K562 treated with DMSO at 1 percent for 24 hours (cell line): Measurements from ENCODE around the gene PGAM1. TPM values are rescaled to one million over a fixed set of nuclear protein-coding genes. Genes with fewer than 3 reads are reported as not detected.

Source experiments
- total RNA-seq: library from RNA; unstranded; fragments of 300-600 nt; gene quantifications from 2 replicates; pipeline ENCODE4 v1.2.3, GENCODE V29; 2022; ENCODE audit warnings: low read depth; ENCODE audit not compliant: insufficient read depth

PGAM1 gene
- total RNA-seq = 193 and 195 TPM in 2 replicates

GRCh38 chr10:97425964-97426775 is at the start of gene PGAM1:
TSS of gene PGAM1 (plus strand) at chr10:97426191. CDS start at chr10:97426308, 117 bp downstream.

DNA sequence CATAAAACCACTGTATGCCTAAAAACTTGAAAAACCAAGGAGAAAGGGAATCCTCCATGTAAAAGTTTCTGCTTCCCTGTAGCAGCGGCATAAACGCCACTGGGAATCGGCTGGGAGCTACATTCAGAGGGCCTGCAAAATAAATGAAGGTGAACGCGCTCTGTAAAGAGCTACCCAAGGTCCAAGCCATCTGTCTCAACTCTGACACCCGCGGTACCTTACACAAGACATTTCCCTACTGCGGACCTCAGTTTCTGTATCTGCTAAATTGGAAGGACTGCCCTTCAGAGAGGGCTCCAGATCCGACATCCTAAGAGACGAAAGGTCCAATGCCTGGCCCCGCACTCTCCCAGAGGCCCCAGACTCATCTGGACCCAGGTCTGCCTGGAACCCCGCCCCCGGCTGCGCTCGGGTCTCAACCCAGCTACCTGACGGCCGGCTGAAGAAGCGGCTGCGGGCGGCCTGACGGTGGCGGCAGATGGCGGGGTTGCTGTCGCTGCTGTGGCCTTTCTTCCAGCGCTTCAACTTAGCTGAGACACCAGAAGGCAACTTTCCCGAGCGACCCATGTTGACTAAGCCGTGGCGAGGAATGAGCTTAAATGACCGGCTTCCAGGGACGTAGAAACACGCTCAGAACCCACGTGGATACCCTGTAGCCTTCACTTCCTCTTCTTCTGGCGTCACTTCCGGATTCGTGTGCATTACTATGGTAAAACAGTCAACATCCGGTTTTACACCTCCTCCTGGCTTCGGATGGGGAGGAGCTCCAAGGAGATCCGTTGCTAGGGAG is 25.1 kb upstream of the PGAM1 start, which contains the start of gene RRP12:
TSS of gene RRP12 (minus strand) at position 676 of the 790 bp plus-strand sequence. CDS start at position 567, 109 bp downstream.

DNA sequence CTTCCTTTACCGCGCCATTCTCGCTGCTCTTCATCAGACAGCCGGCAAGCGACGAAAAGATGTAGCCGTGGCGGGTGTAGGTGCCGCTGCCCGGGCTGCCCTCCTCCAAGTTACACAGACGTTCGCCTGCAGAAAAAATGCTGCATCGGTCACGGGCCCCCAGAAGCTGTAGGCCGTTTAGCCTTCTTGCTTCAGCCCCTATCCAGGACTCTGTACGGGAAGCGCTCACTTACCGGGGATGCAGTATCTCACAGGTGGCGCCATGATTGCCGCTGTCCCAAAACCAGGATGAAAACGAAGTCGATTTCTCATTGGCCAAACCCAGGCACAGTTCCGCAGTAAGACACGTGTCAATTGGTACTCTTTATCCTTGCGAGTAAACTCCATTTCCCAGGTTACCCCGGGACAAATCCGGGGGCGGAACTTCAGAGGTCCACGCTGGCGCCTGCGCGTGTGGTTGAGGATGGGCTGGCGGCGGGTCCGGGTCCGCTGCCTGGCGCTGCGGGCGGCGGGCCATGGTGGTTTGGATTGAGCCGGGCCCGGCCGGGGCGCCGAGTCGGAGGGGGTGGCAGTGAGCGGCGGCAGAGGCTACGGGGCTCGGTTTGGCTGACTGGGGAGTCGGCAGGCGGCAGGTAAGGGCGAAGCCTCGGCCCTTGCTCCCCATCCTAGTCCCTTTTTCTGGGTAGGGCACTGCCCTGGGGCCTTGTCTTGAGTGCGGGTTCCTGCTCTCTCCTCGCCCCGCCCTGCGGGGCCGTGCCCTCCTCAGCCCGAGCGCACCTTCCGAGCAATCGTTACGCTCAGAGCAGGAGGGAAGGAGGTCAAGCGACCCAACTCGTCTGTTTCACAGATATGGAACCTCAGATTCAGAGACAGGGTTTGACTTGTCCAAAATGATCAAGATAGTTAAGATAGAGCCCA is 20.0 kb downstream of the PGAM1 start, which contains the start of the genes EXOSC1 and ZDHHC16:
TSS of gene EXOSC1 (minus strand) at position 285 of the 918 bp plus-strand sequence. CDS start at position 264, 21 bp downstream.
TSS of gene ZDHHC16 (plus strand) at position 454 of the 918 bp plus-strand sequence. CDS start 5,501 bp downstream, outside the sequence.

Other genes starting within 250 kb of the PGAM1 start
- 0.03 and 0.07 TPM in 2 replicates for gene SLIT1, start 240.2 kb upstream of the PGAM1 start, total RNA-seq
- gene ARHGAP19, start 133.6 kb upstream of the PGAM1 start, total RNA-seq = 13.9 and 14.5 TPM in 2 replicates
- 7.0 and 7.8 TPM in 2 replicates for gene FRAT1, start 106.9 kb upstream of the PGAM1 start, total RNA-seq
- gene FRAT2, start 91.5 kb upstream of the PGAM1 start, total RNA-seq = 26.4 and 27.1 TPM in 2 replicates
- gene RRP12, start 24.9 kb upstream of the PGAM1 start, total RNA-seq = 11.3 and 12.1 TPM in 2 replicates
- gene EXOSC1, start 19.8 kb downstream of the PGAM1 start, total RNA-seq = 54.5 and 59.9 TPM in 2 replicates
- gene ZDHHC16, start 20.0 kb downstream of the PGAM1 start, total RNA-seq = 23.4 and 23.9 TPM in 2 replicates
- gene MMS19, start 72.2 kb downstream of the PGAM1 start, total RNA-seq = 34.9 and 37.1 TPM in 2 replicates
- 10.2 and 10.6 TPM in 2 replicates for gene UBTD1, start 72.7 kb downstream of the PGAM1 start, total RNA-seq
- gene ANKRD2, start 146.6 kb downstream of the PGAM1 start, total RNA-seq = not detected in 2 replicates
- gene HOGA1, start 158.2 kb downstream of the PGAM1 start, total RNA-seq = not detected in 2 replicates
- gene C10orf62, start 163.5 kb downstream of the PGAM1 start, total RNA-seq = not detected in 2 replicates
- gene MORN4, start 207.3 kb downstream of the PGAM1 start, total RNA-seq = 10.2 and 13.4 TPM in 2 replicates
- 27.1 and 28.2 TPM in 2 replicates for gene PI4K2A, start 214.5 kb downstream of the PGAM1 start, total RNA-seq